H1 (cell line): Measurements from ENCODE around the gene GOLGA3. TPM values are rescaled to one million over a fixed set of nuclear protein-coding genes. Genes with fewer than 3 reads are reported as not detected.

Experiments
- RBBP5 ChIP-seq: IDR thresholded peaks from 2 replicates; pipeline ENCODE4 v1.7.1; 2012; ENCODE audit warnings: low read depth, mild to moderate bottlenecking, inconsistent platforms, low read length, moderate library complexity, borderline replicate concordance
- polyA plus RNA-seq, 7 experiments: library from polyadenylated mRNA; depleted of rRNA in 3 of 7; stranded (reverse) in 5 of 7; unstranded in 2 of 7; fragments of >200 nt in 5 of 7; fragments of 200-250 nt in 2 of 7; gene quantifications; 1 replicate in 5 of 7; 2 replicates in 1 of 7; 4 replicates in 1 of 7; pipeline versions ENCODE4 v1.2.1 to v1.2.3, GENCODE V29; 2011 to 2013; ENCODE audit warnings: missing spikeins in 2 of 7, mixed read lengths in 2 of 7
- total RNA-seq: library from RNA; stranded (reverse); fragmentation: NEBNext Ultra II Directional; extraction: Animal tissue kit (Norgen Biotek cat#: 25700); gene quantifications from 2 replicates; pipeline ENCODE4 v1.2.1, GENCODE V29; 2021
- TF ChIP-seq, protein P1 (sequence below), 3 experiments: IDR thresholded peaks; 1 replicate in 2 of 3; 2 replicates in 1 of 3; pipeline versions ENCODE4 v1.5.1 to v1.6.1; 2011; ENCODE audit warnings: low read length in 3 of 3, mild to moderate bottlenecking in 3 of 3, inconsistent platforms in 2 of 3, low read depth in 1 of 3, moderate library complexity in 1 of 3; ENCODE audit not compliant: insufficient read depth in 1 of 3; ENCODE audit errors: control extremely low read depth in 1 of 3

GOLGA3 gene
- total and polyA plus RNA-seq, 2 of the 8 experiments (the other 6 are each of a cell fraction or from before 2014, with no cell fraction given): 6.4 to 33.1 TPM

GRCh38 chr12:132736378-132736777 is 92.3 kb downstream of the GOLGA3 start (continued):
- no peak for TF ChIP-seq RBBP5
- TF ChIP-seq, protein P1, sequence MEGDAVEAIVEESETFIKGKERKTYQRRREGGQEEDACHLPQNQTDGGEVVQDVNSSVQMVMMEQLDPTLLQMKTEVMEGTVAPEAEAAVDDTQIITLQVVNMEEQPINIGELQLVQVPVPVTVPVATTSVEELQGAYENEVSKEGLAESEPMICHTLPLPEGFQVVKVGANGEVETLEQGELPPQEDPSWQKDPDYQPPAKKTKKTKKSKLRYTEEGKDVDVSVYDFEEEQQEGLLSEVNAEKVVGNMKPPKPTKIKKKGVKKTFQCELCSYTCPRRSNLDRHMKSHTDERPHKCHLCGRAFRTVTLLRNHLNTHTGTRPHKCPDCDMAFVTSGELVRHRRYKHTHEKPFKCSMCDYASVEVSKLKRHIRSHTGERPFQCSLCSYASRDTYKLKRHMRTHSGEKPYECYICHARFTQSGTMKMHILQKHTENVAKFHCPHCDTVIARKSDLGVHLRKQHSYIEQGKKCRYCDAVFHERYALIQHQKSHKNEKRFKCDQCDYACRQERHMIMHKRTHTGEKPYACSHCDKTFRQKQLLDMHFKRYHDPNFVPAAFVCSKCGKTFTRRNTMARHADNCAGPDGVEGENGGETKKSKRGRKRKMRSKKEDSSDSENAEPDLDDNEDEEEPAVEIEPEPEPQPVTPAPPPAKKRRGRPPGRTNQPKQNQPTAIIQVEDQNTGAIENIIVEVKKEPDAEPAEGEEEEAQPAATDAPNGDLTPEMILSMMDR (IDR thresholded peaks at IDR 0.05; ENCODE audit: control extremely low read depth in 1 of 3, insufficient read depth in 1 of 3, low read depth in 1 of 3, low read length in 3 of 3): no peak
